Measurements from ENCODE around the gene SPATA13. TPM values are rescaled to one million over a fixed set of nuclear protein-coding genes. Genes with fewer than 3 reads are reported as not detected.
"Not testable (repeated sequence)": the region's sequence is repeated elsewhere in the genome, so short reads cannot be mapped to it uniquely, and the experiment has no call there.

SPATA13 gene
- total and polyA plus RNA-seq, 12 donors, result 20.0 to 85.5 (median 31.0) TPM

DNA sequence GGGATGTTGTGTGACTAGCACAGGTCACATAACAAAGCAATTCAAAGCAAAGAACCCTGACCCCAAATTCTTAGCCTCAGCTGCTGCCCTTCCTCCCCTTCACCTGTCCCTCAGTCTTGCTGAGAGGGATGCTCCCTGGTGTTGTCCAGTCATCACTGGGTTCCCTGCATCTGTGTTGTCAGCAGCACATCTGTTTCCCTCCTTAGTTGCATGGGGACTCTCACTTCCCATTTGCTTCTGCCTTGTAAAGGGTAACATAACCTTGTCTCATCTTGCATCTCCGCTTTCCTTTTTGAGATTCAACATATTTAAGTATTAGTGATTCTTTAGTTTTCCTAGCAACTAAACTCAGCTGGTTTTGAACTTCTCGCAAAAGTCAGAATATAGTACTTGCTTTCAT lies 54.0 kb downstream of the SPATA13 start:
- no peaks in the 10 kb centered on the region for H3K27me3 ChIP-seq
- no peaks in the 10 kb centered on the region for H3K9me3 ChIP-seq (replicated peaks in 1 of 3)
- H3K4me1 ChIP-seq (replicated peaks in 1 of 2), result peaks cover 10 to 60% of the 10 kb centered on the region in 2 donors
- intact Hi-C loops (cut with DNase I), result no loop called here
- peak overlapping the region in 1 of 5 donors; percentile 66 for H3K27ac ChIP-seq
- TF ChIP-seq, protein P1, sequence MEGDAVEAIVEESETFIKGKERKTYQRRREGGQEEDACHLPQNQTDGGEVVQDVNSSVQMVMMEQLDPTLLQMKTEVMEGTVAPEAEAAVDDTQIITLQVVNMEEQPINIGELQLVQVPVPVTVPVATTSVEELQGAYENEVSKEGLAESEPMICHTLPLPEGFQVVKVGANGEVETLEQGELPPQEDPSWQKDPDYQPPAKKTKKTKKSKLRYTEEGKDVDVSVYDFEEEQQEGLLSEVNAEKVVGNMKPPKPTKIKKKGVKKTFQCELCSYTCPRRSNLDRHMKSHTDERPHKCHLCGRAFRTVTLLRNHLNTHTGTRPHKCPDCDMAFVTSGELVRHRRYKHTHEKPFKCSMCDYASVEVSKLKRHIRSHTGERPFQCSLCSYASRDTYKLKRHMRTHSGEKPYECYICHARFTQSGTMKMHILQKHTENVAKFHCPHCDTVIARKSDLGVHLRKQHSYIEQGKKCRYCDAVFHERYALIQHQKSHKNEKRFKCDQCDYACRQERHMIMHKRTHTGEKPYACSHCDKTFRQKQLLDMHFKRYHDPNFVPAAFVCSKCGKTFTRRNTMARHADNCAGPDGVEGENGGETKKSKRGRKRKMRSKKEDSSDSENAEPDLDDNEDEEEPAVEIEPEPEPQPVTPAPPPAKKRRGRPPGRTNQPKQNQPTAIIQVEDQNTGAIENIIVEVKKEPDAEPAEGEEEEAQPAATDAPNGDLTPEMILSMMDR (IDR thresholded peaks at IDR 0.05), result no peak
- H3K4me3 ChIP-seq, result no peak overlapping the region
- DNase-seq, result no peak
- whole genome bisulfite sequencing, 4 donors, result 88 to 94% (median 93%) methylated on average over 2 of the region's 2 CpGs
- H3K36me3 ChIP-seq (replicated peaks in 1 of 2), result no peaks in the 10 kb centered on the region

DNA sequence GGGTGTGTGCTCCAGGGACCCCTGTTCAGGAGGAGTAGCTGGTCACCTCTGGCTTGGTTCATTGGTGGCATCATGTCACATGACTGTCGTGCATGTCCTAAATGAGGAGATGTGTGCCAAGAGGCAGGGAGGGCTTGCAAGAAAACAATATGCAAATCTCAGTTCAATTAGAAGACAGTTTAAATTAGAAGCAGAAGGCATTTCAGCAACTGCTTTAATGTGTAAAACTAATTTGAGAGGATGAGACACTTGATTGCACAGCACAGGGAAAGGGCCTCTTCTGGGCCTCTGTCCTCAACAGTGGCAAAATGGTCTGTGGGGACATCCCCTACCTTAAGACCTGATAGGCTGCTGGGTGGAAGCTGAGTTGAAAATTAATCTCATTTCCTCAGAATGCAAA lies 54.6 kb downstream of the SPATA13 start:
- WGBS, 4 donors, result 67 to 91% (median 74%) methylated on average over 1 of the region's 1 CpG
- intact Hi-C loops (cut with DNase I), result no loop called here
- H3K27ac ChIP-seq, result peak overlapping the region in 3 of 5 donors; percentile 52 to 66 (median 53)

DNA sequence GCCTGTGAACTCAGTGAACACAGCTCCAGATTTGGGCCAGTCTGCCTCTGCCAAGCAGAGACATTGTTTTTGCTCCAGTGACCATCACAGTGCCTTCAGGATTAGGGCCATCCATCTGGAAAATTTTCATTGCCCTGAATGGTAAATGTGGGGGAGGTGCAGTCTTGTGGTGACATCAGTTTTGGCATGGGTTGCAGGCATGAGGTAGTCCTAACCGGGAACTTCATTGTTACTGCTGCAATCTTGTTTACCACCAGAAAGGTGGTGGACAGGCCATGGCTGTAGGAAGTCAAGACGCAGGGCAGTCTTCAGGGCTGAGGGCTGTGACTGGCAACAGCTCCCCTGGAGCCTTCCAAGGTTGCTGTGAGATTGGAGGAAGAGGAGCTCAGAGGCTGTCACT lies 55.2 kb downstream of the SPATA13 start:
- Histone ChIP-seq H3K4me1 (replicated peaks in 1 of 2) (peaks cover 14 to 69% of the 10 kb centered on the region in 2 donors), H3K9me3 (replicated peaks in 1 of 3) (no peaks in the 10 kb centered on the region), H3K36me3 (replicated peaks in 1 of 2) (no peaks in the 10 kb centered on the region), H3K27ac (peak overlapping the region in 3 of 5 donors; percentile 52 to 66 (median 53)), H3K4me3 (no peak overlapping the region), H3K27me3 (no peaks in the 10 kb centered on the region)
- peak in 1 of 2 donors; percentile 40 for TF ChIP-seq POLR2A (IDR thresholded peaks at IDR 0.05)
- TF ChIP-seq, protein P1 (IDR thresholded peaks at IDR 0.05), result no peak
- WGBS, 4 donors, result 17 to 33% (median 33%) methylated on average over 1 to 2 of the region's 2 CpGs; no CpG with 5 or more reads in 1 of the 4 donors
- intact Hi-C loops (cut with DNase I), result no loop called here
- peak; percentile 58 to 87 (median 78) for DNase-seq

More for the DNA sequence above, 54.6 kb downstream of the SPATA13 start:
- Histone ChIP-seq H3K27me3 (no peaks in the 10 kb centered on the region), H3K36me3 (replicated peaks in 1 of 2) (no peaks in the 10 kb centered on the region), H3K4me1 (replicated peaks in 1 of 2) (peaks cover 14 to 66% of the 10 kb centered on the region in 2 donors), H3K9me3 (replicated peaks in 1 of 3) (no peaks in the 10 kb centered on the region), H3K4me3 (no peak overlapping the region)
- TF ChIP-seq POLR2A (IDR thresholded peaks at IDR 0.05), result no peak
- TF ChIP-seq, protein P1 (IDR thresholded peaks at IDR 0.05), result no peak
- no peak for DNase-seq

DNA sequence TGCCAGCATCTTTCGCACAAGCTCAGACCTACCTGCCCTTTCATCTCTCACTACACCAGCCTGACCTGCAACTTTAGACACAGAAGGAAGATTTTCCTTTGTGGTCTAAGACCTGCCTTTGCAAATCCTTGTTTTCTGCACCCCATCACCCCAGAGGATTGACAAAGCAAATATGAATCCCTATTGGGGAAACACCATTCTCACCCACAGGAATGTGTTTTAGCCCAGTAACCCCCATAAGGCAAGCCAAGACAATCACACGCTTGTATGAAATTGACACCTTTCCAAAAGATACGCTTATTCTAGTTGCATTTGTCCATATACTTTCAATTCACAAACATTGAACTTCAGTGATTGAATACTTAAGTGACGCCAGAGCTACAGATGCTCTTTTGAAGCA lies 55.7 kb downstream of the SPATA13 start:
- Histone ChIP-seq H3K4me1 (replicated peaks in 1 of 2) (peaks cover 14 to 69% of the 10 kb centered on the region in 2 donors), H3K4me3 (no peak overlapping the region), H3K36me3 (replicated peaks in 1 of 2) (no peaks in the 10 kb centered on the region), H3K27me3 (no peaks in the 10 kb centered on the region), H3K27ac (peak overlapping the region in 3 of 5 donors; percentile 52 to 66 (median 53)), H3K9me3 (replicated peaks in 1 of 3) (no peaks in the 10 kb centered on the region)
- intact Hi-C loops (cut with DNase I), result no loop called here
- 96 to 100% (median 98%) methylated on average over 4 of the region's 4 CpGs for WGBS, 4 donors
- DNase-seq, result no peak
- TF ChIP-seq, protein P1 (IDR thresholded peaks at IDR 0.05), result no peak
- no peak for TF ChIP-seq POLR2A (IDR thresholded peaks at IDR 0.05)

DNA sequence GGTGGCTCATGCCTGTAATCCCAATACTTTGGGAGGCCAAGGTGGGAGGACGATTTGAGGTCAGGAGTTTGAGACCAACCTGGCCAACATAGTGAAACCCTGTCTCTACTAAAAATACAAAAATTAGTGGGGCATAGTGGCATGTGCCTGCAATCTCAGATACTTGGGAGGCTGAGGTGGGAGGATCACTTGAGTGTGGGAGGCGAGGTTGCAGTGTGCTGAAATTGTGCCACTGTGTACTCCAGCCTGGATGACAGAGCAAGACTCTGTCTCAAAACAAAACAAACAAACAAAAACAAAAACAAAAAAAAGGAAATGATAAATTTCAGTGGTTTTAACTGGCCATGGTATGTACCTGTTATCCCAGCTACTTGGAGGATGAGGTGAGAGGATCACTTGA lies 56.3 kb downstream of the SPATA13 start:
- H3K27me3 ChIP-seq; H3K9me3 ChIP-seq (replicated peaks in 1 of 3); H3K36me3 ChIP-seq (replicated peaks in 1 of 2); intact Hi-C loops (cut with DNase I); DNase-seq; H3K4me3 ChIP-seq: not testable (repeated sequence)
- Histone ChIP-seq H3K27ac (peak overlapping the region in 2 of 5 donors; percentile 52 to 70), H3K4me1 (replicated peaks in 1 of 2) (peaks cover 14 to 69% of the 10 kb centered on the region in 2 donors)
- 89 to 97% (median 90%) methylated on average over 2 of the region's 2 CpGs for WGBS, 4 donors

All from adrenal gland (tissue), 12 donors.